22Rv1 (cell line): ENCODE measurements around the gene VIPR1.

Experiments used
- ZFX ChIP-seq: fragments of 450-650 bp; IDR thresholded peaks from 2 replicates; pipeline ENCODE4 v1.6.1; 2017; ENCODE audit warnings: antibody characterized with exemption, borderline replicate concordance
- TF ChIP-seq, protein P1 (sequence below): fragments of 450-650 bp; IDR thresholded peaks from 2 replicates; pipeline ENCODE4 v1.5.1; 2017; ENCODE audit warnings: mild to moderate bottlenecking

DNA sequence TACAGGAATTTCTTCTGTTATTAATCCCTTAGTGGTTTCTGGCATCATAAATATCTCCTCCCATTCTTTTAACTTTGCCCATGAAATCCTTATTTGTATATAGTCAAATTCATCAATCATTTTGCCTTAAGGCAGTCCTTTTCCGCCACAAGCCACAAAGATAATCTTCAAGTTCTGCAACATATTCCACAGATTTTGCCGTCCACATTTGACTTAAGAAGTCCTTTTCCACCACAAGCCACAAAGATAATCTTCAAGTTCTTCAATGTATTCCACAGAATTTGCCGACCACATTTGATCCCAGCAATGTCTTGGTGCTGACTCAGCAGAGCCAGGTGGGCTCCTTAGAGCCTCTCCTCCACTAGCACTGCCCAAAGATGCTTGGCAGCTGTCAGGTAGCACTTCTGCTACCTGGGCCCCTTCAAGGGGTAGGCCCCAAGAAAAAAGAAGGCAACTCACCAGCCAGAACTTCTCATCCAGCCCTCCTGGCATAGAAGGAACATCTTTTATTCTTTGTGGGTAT is 44.3 kb downstream of the VIPR1 start:
- TF ChIP-seq, protein P1, sequence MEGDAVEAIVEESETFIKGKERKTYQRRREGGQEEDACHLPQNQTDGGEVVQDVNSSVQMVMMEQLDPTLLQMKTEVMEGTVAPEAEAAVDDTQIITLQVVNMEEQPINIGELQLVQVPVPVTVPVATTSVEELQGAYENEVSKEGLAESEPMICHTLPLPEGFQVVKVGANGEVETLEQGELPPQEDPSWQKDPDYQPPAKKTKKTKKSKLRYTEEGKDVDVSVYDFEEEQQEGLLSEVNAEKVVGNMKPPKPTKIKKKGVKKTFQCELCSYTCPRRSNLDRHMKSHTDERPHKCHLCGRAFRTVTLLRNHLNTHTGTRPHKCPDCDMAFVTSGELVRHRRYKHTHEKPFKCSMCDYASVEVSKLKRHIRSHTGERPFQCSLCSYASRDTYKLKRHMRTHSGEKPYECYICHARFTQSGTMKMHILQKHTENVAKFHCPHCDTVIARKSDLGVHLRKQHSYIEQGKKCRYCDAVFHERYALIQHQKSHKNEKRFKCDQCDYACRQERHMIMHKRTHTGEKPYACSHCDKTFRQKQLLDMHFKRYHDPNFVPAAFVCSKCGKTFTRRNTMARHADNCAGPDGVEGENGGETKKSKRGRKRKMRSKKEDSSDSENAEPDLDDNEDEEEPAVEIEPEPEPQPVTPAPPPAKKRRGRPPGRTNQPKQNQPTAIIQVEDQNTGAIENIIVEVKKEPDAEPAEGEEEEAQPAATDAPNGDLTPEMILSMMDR: no peak
- no peak for TF ChIP-seq ZFX
